SH-SY5Y (cell line): ENCODE measurements around the gene GPC3.

Experiments used
- GATA2 ChIP-seq: IDR thresholded peaks from 2 replicates; pipeline ENCODE4 v1.6.1; 2011; ENCODE audit warnings: mild to moderate bottlenecking, low read depth, low read length
- GATA3 ChIP-seq: IDR thresholded peaks from 2 replicates; pipeline ENCODE4 v1.6.1; 2011; ENCODE audit warnings: low read depth, mild to moderate bottlenecking, low read length, moderate library complexity

The GPC3 gene

GRCh38 chrX:133959972-133960371, 25.4 kb downstream of the GPC3 start:
- no peak for TF ChIP-seq GATA3
- TF ChIP-seq GATA2 = no peak

GRCh38 chrX:133958997-133959688, 26.3 kb downstream of the GPC3 start:
- no peak for TF ChIP-seq GATA3
- no peak for TF ChIP-seq GATA2

- TF ChIP-seq GATA2 = no peak
- TF ChIP-seq GATA3 = no peak
Observed at GRCh38 chrX:133956570-133957340, 28.6 kb downstream of the GPC3 start.

- TF ChIP-seq GATA3 (no peak), GATA2 (no peak)
Observed at GRCh38 chrX:133953785-133954355, 31.5 kb downstream of the GPC3 start.

GRCh38 chrX:133953078-133953477, 32.3 kb downstream of the GPC3 start:
- TF ChIP-seq GATA2 (no peak), GATA3 (no peak)

GRCh38 chrX:133951098-133951497, 34.3 kb downstream of the GPC3 start:
- TF ChIP-seq GATA3 = no peak
- TF ChIP-seq GATA2 = no peak

- TF ChIP-seq GATA2 (no peak), GATA3 (no peak)
Observed at GRCh38 chrX:133950214-133950613, 35.2 kb downstream of the GPC3 start.

GRCh38 chrX:133948895-133949294, 36.5 kb downstream of the GPC3 start:
- TF ChIP-seq GATA2 (no peak), GATA3 (no peak)

- no peak for TF ChIP-seq GATA3
Observed at GRCh38 chrX:133947996-133948395, 37.4 kb downstream of the GPC3 start.

- TF ChIP-seq GATA3 = no peak
Observed at GRCh38 chrX:133947022-133947421, 38.4 kb downstream of the GPC3 start.

- TF ChIP-seq GATA2 (no peak), GATA3 (no peak)
Observed at GRCh38 chrX:133943507-133943906, 41.9 kb downstream of the GPC3 start.

- TF ChIP-seq GATA2 (peak; percentile 23; the same call in 1 of the 2 replicates), GATA3 (peak; percentile 68; the same call in 1 of the 2 replicates)
Observed at GRCh38 chrX:133939655-133940302, 45.6 kb downstream of the GPC3 start.

GRCh38 chrX:133938530-133938929, 46.9 kb downstream of the GPC3 start:
- no peak for TF ChIP-seq GATA2
- TF ChIP-seq GATA3 = no peak

- TF ChIP-seq GATA3 (no peak), GATA2 (no peak)
Observed at GRCh38 chrX:133937022-133937421, 48.4 kb downstream of the GPC3 start.
